NCI-H460 (cell line): ENCODE measurements around the gene MAPK9. TPM values are rescaled to one million over a fixed set of nuclear protein-coding genes. Genes with fewer than 3 reads are reported as not detected.

Source experiments
- DNase-seq: peaks from one replicate; pipeline ENCODE4 v3.0.0-alpha.2; 2016; ENCODE audit warnings: low read depth; ENCODE audit errors: extremely low read depth
- total RNA-seq: library from RNA; depleted of rRNA; stranded (reverse); fragments of >200 nt; shearing (Covaris generic); gene quantifications from 2 replicates; pipeline ENCODE4 v1.2.3, GENCODE V29; 2014

MAPK9 gene
- total RNA-seq, 1 experiment from 2014 or later: 39.2 TPM

- DNase-seq: no peak
These were observed 5.9 kb upstream of the MAPK9 start for GRCh38 chr5:180297587-180298282.

DNA sequence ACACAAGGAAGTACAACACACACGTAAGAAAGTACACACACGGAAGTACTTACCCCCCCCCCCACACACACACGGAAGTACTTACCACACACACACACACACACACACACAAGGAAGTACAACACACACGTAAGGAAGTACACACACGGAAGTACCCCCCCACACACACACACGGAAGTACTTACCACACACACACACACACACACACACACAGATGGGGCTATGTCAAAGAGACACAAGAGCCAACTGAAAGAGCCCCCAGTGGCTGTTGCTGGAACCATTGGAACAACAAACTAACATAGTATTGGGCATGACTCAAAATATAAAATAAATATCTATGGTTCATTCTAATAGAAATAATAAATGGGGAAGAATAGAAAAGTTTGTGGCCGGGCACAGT is 4.9 kb upstream of the MAPK9 start:
- no peak for DNase-seq

GRCh38 chr5:180294913-180295555 is 3.2 kb upstream of the MAPK9 start:
- no peak for DNase-seq

DNA sequence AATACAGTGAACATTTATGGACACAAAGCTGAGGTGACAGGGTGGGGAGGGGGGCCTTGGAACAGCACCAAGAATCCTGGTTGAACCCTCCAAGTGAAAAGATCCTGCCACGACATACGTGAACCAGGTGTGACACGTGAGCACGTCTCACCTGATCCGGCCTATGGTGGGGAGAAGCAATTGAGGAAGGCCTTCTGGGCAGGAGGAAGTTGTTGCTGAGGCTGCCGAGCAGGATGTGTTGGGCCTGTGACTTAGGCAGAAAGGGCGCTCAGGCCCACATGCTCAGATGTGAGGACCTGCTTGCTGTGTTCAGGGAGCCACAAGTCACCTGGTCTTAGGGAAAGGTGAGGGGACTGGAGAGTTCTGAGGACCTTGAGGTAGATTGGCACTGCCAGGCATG is 2.5 kb upstream of the MAPK9 start:
- DNase-seq: no peak

DNA sequence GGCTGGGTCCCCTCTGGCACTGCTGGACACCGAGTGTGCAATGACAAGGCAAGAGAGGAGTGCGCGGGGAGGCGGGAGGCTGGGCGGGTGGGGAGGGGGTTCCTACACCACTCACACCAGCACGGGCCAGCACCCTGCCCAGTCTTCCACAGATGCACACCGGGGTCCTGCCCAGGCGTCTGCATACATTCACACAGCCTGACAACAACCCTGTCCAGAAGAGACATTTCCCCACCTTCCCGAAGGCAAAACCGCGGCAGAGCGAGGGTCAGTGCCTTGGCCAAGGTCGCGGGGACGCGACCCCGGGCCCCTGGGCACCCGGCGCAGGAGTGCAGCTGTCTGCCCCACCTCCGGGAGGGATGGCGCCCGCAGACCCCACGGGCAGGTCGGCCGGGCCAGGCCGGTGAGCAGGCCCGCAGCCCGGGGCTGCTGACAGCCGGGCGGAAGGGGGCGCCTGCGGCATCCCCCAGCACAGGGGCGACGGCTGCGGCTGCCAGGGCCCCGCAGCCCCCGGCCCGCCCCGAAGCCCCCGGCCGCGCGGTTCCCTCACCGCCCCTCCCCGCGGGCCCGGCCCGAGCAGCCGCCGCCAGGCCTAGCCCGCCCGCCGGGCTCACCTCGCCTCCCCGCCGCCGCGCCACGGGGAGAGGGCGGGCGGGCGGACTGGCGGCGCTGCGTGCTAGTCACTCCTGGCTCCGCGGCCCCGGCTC is 496 bp downstream of the MAPK9 start:
- peak; percentile 12 for DNase-seq

DNA sequence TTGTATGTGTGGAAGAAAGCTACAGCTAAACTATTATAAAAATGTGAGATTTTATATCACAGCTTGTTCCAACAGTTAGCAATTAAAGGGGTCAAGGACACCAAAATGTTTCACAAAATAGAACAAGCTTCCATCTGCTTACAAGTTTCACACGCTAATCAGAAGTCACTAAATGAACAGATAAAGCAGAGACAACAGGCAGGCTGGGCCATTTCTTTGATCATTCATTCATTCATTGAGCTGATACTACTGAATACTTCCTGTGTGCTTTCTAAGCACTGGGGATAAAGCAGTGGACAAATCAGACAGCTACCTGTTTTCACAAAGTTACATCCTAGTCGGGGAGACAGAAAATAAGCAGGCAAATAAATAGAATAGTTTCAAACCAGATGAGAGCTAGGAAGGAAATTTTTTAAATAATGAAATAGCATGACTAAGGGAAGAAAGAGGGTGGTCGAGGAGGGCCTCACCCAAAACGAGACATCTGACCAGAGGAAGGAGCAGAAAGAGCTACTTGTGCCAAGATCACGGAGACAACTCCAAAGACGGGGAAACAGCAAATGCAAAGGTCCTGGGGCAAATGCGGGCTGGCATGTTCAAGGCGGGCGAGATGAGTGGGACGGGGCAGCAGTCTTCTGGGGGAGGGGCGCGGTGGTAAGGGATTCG is 1.2 kb downstream of the MAPK9 start:
- no peak for DNase-seq

DNA sequence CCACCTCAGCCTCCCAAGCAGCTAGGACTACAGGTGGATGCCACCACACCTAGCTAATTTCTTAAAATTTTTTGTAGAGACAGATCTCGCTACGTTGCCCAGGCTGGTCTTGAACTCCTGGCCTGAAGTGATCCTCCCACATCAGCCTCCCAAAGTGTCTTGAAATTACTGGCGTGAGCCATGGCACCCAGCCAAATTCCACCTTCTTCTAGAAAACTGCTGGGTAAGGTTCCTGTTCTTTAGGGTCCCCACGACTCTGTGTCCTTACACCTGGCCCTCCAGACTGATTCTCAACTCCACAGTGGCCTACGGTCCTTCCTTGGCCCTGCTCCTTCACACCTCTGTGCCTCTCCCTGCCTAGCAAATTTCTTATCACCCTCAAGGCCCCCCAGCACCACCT is 1.9 kb downstream of the MAPK9 start:
- DNase-seq: no peak

DNA sequence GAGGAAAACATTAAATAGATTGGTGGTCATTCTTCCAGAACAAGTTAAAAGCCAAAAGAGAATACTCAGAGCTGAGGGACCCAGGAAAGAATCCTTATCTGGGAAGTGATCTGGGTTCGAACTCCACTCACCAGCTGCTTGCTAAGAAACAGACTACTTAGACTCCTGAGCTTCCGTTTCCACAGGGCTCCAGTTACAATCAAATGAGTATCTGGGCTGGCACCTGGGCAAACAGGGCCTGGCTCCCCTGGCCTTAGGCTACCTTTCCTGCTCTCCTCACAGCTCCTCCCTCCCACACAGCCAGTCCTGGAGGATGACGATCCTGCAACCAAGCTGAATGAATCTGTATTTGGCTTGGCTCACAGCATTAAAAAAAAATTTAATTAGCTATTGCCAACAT is 2.5 kb downstream of the MAPK9 start:
- no peak for DNase-seq

- DNase-seq: no peak
These were observed 4.0 kb downstream of the MAPK9 start for GRCh38 chr5:180287868-180288267.

- no peak for DNase-seq
These were observed 4.5 kb downstream of the MAPK9 start for GRCh38 chr5:180287404-180287803.

DNA sequence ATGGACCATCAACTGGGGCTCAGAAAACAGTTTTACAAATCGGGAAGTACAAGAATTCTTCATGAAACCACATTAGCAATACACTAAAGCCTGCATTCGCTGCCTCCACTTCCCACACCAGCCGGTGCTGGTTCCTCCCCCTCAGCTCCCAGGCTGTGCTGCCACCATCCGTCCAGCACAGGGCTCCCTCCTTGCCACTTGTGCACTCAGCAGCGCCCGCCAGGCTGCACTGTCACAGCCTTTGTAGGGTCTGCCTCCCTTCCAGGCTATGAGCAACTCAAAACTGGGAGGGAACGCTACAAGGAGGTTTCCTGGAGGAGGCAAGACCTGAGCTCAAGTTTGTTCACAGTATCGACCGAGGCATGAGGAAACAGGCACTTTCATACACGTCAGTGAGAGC is 7.7 kb downstream of the MAPK9 start:
- no peak for DNase-seq

DNA sequence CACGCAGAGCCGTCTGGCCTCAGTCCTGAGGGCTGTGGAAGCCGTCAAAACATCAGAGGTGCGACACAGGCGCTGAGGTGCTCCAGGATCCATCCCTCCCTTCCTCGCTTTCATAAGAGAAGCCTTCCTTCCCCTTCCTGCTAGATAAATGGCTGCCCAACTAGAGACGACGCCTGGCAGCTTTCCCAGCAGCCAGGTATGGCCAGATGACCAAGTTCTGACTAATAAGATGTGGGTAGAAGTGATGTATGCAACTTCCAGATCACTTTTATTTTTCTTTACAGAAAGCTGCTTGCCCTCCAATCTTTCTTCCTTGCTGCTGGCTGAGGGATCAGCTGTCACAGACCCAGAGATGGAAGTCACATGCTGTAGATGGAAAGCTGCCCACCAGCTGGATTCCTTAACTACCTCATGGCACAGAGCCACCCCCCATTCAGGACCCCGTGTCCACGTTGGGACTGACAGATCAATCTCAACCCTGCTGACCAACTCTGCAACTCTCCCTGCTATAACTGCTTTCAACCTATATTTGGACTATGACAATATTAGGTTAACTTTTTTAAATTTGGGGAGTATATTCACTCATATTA is 8.8 kb downstream of the MAPK9 start:
- DNase-seq: no peak

GRCh38 chr5:180282281-180282680 is 9.6 kb downstream of the MAPK9 start:
- no peak for DNase-seq

- DNase-seq: no peak
These were observed 10.2 kb downstream of the MAPK9 start for GRCh38 chr5:180281706-180282105.

DNA sequence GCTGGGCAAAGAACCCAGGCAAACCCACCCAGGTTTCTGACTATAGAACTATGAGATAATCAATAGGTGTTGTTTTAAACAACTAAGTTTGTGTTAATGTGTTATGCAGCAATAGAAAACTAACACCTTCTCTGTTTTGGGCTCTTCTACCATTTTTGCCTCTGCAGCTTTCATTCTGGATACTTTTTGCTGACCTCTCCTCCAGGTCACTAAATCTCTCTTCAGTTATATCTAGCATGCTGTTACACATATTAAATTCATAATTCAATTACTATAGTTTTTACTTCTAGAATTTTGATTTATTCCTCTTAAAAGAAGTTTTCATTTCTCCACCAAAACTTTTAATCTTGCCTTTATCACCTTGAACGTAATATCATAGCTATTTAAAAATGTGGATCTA is 17.2 kb downstream of the MAPK9 start:
- DNase-seq: no peak

GRCh38 chr5:180271221-180271620 is 20.7 kb downstream of the MAPK9 start:
- DNase-seq: no peak

DNA sequence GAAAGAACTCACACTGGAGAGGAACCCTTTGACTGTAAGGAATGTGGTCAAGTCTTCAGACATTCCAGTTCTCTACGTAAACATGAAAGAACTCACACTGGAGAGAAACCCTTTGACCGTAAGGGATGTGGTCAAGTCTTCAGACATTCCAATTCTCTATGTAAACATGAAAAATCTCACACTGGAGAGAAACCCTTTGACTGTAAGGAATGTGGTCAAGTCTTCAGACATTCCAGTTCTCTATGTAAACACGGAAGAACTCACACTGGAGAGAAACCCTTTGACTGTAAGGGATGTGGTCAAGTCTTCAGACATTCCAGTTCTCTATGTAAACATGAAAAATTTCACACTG is 32.6 kb downstream of the MAPK9 start:
- peak; percentile 9 for DNase-seq

GRCh38 chr5:180253036-180253824 is 38.7 kb downstream of the MAPK9 start:
- DNase-seq: no peak

- DNase-seq: no peak
These were observed 40.0 kb downstream of the MAPK9 start for GRCh38 chr5:180251887-180252286.

- no peak for DNase-seq
These were observed 40.7 kb downstream of the MAPK9 start for GRCh38 chr5:180251141-180251540.
